ENCODE measurements around the gene NAALADL2.

The NAALADL2 gene

DNA sequence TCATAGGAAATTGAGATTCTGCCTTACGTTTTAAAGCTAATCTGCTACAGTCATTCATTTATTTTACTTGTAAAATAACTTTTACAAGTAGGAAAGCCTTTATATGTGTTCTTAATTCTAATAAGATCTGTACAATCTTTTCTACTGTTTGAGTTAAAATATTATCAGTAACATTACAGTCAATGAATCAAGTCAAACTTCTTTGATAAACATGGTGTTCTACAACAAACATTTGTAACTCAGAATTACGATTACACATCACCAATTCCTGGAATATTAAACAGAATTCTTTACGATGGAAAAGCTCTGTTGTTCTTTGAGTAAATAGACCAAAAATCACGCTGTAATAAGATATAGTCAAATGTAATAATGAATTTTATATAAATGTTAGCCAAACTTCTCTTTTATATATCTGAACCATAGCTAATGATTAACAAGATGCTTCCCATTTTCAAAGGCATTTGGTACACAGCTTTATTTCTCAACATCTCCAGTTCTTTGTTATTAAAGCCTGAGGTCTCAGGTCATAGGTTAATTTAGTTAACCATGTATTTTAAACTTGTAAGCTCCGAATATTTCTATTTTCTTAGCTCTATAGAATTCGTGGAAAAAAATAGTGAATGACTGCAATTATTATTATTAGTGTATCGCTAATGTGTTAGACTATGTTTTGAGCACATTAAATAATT lies 232.4 kb downstream of the NAALADL2 start:
- TF ChIP-seq TCF12 (IDR thresholded peaks at IDR 0.05; ENCODE audit: low read depth) (no peak), TAF1 (IDR thresholded peaks at IDR 0.05; ENCODE audit: low read depth) (no peak)
- TF ChIP-seq, protein P1, sequence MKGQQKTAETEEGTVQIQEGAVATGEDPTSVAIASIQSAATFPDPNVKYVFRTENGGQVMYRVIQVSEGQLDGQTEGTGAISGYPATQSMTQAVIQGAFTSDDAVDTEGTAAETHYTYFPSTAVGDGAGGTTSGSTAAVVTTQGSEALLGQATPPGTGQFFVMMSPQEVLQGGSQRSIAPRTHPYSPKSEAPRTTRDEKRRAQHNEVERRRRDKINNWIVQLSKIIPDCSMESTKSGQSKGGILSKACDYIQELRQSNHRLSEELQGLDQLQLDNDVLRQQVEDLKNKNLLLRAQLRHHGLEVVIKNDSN (IDR thresholded peaks at IDR 0.05) = no peak

DNA sequence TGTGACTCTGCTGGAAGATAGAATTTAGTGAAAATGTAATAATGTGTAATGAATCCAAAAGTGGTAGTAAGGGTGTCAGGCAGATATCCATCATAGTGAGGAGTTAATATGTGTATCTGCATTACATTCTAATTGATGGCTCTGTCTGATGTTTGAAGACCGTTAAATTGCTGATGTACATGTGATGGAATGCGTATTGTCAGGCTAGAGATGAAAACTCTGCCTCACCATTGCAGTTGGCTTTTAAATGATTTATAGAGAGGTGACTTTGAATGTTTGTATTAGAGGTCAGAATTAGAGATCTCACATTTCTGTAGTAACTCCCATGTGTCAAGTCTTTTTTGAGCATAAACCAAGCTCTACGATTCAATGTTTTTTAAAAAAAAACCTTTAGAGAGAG lies 234.6 kb downstream of the NAALADL2 start:
- TF ChIP-seq CREB1 (IDR thresholded peaks at IDR 0.05; ENCODE audit: low read depth) = no peak
- no peak for TF ChIP-seq TCF12 (IDR thresholded peaks at IDR 0.05; ENCODE audit: low read depth)
- no peak for TF ChIP-seq FOXM1 (IDR thresholded peaks at IDR 0.05; ENCODE audit: borderline replicate concordance, low read depth)
- no peak for TF ChIP-seq ZBTB7A (IDR thresholded peaks at IDR 0.05; ENCODE audit: low read depth)
- no peak for TF ChIP-seq EGR1 (IDR thresholded peaks at IDR 0.05)
- TF ChIP-seq, protein P2, sequence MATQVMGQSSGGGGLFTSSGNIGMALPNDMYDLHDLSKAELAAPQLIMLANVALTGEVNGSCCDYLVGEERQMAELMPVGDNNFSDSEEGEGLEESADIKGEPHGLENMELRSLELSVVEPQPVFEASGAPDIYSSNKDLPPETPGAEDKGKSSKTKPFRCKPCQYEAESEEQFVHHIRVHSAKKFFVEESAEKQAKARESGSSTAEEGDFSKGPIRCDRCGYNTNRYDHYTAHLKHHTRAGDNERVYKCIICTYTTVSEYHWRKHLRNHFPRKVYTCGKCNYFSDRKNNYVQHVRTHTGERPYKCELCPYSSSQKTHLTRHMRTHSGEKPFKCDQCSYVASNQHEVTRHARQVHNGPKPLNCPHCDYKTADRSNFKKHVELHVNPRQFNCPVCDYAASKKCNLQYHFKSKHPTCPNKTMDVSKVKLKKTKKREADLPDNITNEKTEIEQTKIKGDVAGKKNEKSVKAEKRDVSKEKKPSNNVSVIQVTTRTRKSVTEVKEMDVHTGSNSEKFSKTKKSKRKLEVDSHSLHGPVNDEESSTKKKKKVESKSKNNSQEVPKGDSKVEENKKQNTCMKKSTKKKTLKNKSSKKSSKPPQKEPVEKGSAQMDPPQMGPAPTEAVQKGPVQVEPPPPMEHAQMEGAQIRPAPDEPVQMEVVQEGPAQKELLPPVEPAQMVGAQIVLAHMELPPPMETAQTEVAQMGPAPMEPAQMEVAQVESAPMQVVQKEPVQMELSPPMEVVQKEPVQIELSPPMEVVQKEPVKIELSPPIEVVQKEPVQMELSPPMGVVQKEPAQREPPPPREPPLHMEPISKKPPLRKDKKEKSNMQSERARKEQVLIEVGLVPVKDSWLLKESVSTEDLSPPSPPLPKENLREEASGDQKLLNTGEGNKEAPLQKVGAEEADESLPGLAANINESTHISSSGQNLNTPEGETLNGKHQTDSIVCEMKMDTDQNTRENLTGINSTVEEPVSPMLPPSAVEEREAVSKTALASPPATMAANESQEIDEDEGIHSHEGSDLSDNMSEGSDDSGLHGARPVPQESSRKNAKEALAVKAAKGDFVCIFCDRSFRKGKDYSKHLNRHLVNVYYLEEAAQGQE (IDR thresholded peaks at IDR 0.05; ENCODE audit: low read depth) = no peak
- TF ChIP-seq TAF1 (IDR thresholded peaks at IDR 0.05; ENCODE audit: low read depth) = no peak
- no peak for TF ChIP-seq EP300 (IDR thresholded peaks at IDR 0.05; ENCODE audit: borderline replicate concordance)
- no peak for TF ChIP-seq TEAD4 (IDR thresholded peaks at IDR 0.05)
- TF ChIP-seq CEBPB (IDR thresholded peaks at IDR 0.05) = no peak
- TF ChIP-seq NFIC (IDR thresholded peaks at IDR 0.05) = no peak
- TF ChIP-seq, protein P3, sequence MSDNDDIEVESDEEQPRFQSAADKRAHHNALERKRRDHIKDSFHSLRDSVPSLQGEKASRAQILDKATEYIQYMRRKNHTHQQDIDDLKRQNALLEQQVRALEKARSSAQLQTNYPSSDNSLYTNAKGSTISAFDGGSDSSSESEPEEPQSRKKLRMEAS (IDR thresholded peaks at IDR 0.05) = no peak
- no peak for TF ChIP-seq YY1 (IDR thresholded peaks at IDR 0.05; ENCODE audit: low read depth)
- TF ChIP-seq, protein P1 (IDR thresholded peaks at IDR 0.05) = no peak

DNA sequence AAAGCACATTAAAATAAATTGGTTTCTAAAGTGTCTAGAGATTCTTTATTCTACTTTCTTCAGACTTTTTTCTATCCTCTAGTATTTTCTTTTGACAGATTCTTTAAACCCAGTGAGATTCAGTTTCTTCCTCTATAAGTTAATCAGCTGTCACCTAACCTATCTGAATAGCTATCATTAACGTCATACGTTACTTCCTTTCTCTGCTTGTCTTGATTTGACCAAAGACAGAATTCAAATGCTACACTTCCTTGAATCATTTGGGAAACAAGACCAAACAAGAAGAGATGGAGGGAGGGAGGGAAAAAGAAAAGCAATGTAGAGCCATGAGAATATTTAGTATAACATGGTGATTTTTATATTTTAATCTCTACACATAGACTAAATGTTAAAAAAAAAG lies 235.2 kb downstream of the NAALADL2 start:
- TF ChIP-seq YY1 (IDR thresholded peaks at IDR 0.05; ENCODE audit: low read depth) (no peak), TCF12 (IDR thresholded peaks at IDR 0.05; ENCODE audit: low read depth) (no peak), RAD21 (IDR thresholded peaks at IDR 0.05; ENCODE audit: low read depth) (no peak), TEAD4 (IDR thresholded peaks at IDR 0.05) (no peak), NFIC (IDR thresholded peaks at IDR 0.05) (no peak), EP300 (IDR thresholded peaks at IDR 0.05; ENCODE audit: borderline replicate concordance) (no peak), ZBTB7A (IDR thresholded peaks at IDR 0.05; ENCODE audit: low read depth) (no peak), CEBPB (IDR thresholded peaks at IDR 0.05) (no peak), EGR1 (IDR thresholded peaks at IDR 0.05) (no peak), CREB1 (IDR thresholded peaks at IDR 0.05; ENCODE audit: low read depth) (no peak), FOXM1 (IDR thresholded peaks at IDR 0.05; ENCODE audit: borderline replicate concordance, low read depth) (no peak), TAF1 (IDR thresholded peaks at IDR 0.05; ENCODE audit: low read depth) (no peak)
- TF ChIP-seq, protein P1 (IDR thresholded peaks at IDR 0.05) = no peak
- TF ChIP-seq, protein P3 (IDR thresholded peaks at IDR 0.05) = no peak
- TF ChIP-seq, protein P2 (IDR thresholded peaks at IDR 0.05; ENCODE audit: low read depth) = no peak

DNA sequence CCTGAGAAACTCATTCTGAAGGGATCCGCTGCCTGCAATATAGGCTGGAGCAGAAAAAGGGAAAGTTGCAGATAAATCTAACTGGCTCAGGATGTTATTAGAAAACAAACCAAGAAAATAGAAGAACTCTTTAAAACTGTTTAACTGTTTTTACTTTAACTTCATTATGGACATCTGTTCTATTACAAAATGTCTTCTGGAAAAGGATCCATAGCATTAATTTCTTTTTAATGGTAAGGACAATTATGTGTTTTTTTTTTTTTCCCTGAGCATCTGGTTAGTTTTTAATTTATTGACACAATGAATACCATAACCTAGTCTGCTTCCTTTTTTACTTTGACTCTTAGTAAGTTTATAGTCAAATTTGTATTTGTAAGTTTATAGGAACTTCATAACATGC lies 239.5 kb downstream of the NAALADL2 start:
- no peak for TF ChIP-seq RAD21 (IDR thresholded peaks at IDR 0.05; ENCODE audit: low read depth)
- no peak for TF ChIP-seq TEAD4 (IDR thresholded peaks at IDR 0.05)

DNA sequence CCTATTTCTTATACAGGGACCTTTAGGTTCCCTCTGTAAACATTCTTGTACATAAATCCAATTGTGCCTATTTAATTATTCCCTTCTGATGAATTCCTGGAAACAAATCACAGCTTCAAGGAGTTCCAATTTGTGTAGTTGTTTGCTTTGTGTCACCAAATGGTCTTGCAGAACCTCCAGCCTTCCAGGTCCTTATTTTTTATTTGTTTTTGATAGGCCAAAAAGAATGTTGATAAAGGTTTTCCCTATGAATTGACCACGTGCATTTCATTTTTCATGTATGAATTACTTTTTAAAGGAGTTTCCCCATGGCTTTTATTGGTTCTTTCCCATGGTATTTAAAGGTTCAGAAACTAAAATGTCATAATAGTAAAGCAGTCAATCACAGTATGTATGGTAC lies 243.0 kb downstream of the NAALADL2 start:
- TF ChIP-seq, protein P2 (IDR thresholded peaks at IDR 0.05; ENCODE audit: low read depth) = no peak
- TF ChIP-seq EP300 (IDR thresholded peaks at IDR 0.05; ENCODE audit: borderline replicate concordance) = no peak
- TF ChIP-seq TEAD4 (IDR thresholded peaks at IDR 0.05) = no peak
- no peak for TF ChIP-seq TCF12 (IDR thresholded peaks at IDR 0.05; ENCODE audit: low read depth)
- TF ChIP-seq ZBTB7A (IDR thresholded peaks at IDR 0.05; ENCODE audit: low read depth) = no peak
- no peak for TF ChIP-seq EGR1 (IDR thresholded peaks at IDR 0.05)
- no peak for TF ChIP-seq TAF1 (IDR thresholded peaks at IDR 0.05; ENCODE audit: low read depth)
- no peak for TF ChIP-seq YY1 (IDR thresholded peaks at IDR 0.05; ENCODE audit: low read depth)
